ENCODE measurements around the gene SLC1A6. TPM values are rescaled to one million over a fixed set of nuclear protein-coding genes. Genes with fewer than 3 reads are reported as not detected.

Gene SLC1A6
- total and polyA plus RNA-seq, 4 donors, result not detected

- Histone ChIP-seq H3K36me3 (ENCODE audit: control insufficient read depth in 4 of 4, insufficient read depth in 3 of 4, low read depth in 1 of 4, low read length in 3 of 4) (no peaks in the 10 kb centered on the region), H3K4me1 (ENCODE audit: control insufficient read depth in 4 of 4, insufficient read depth in 4 of 4, low read length in 3 of 4) (no peaks in the 10 kb centered on the region), H3K27ac (ENCODE audit: low read depth in 1 of 2, low read length in 2 of 2) (no peak overlapping the region), H3K9ac (ENCODE audit: low read depth in 1 of 2, low read length in 2 of 2) (no peak overlapping the region), H3K4me3 (ENCODE audit: low read depth in 1 of 3, low read length in 3 of 3) (no peak overlapping the region), H3K9me3 (ENCODE audit: control insufficient read depth in 4 of 4, low read length in 3 of 4) (no peaks in the 10 kb centered on the region), H3K27me3 (ENCODE audit: control insufficient read depth in 4 of 4, insufficient read depth in 4 of 4, low read length in 3 of 4) (no peaks in the 10 kb centered on the region)
- no peak for DNase-seq (ENCODE audit: low spot score)
- TF ChIP-seq EGR1 (IDR thresholded peaks at IDR 0.05; ENCODE audit: low read depth in 2 of 2) (no peak), FOXA2 (IDR thresholded peaks at IDR 0.05) (no peak), JUND (IDR thresholded peaks at IDR 0.05) (no peak), NR2F2 (IDR thresholded peaks at IDR 0.05) (no peak), ATF3 (IDR thresholded peaks at IDR 0.05) (no peak), REST (IDR thresholded peaks at IDR 0.05) (no peak), YY1 (IDR thresholded peaks at IDR 0.05) (no peak), RAD21 (IDR thresholded peaks at IDR 0.05) (no peak), CTCF (IDR thresholded peaks at IDR 0.05; ENCODE audit: low read depth, low read length, missing input control) (no peak), SP1 (IDR thresholded peaks at IDR 0.05) (no peak), ZBTB33 (IDR thresholded peaks at IDR 0.05) (no peak), RXRA (IDR thresholded peaks at IDR 0.05) (no peak), HNF4A (conservative IDR thresholded peaks at IDR 0.05) (no peak), HNF4G (IDR thresholded peaks at IDR 0.05) (no peak), MAX (IDR thresholded peaks at IDR 0.05) (no peak), TAF1 (conservative IDR thresholded peaks at IDR 0.05) (no peak), GABPA (IDR thresholded peaks at IDR 0.05 in 1 of 2, conservative IDR thresholded peaks at IDR 0.05 in 1 of 2) (no peak)
- whole genome bisulfite sequencing, result 44% methylated on average over 1 of the region's 1 CpG
Measured at GRCh38 chr19:14933506-14933905, 46.2 kb downstream of the SLC1A6 start.

- WGBS, result 79% methylated on average over 5 of the region's 5 CpGs
- H3K9ac ChIP-seq (ENCODE audit: low read depth in 1 of 2, low read length in 2 of 2), result no peak overlapping the region
- no peak for DNase-seq (ENCODE audit: low spot score)
- H3K36me3 ChIP-seq (ENCODE audit: control insufficient read depth in 4 of 4, insufficient read depth in 3 of 4, low read depth in 1 of 4, low read length in 3 of 4), result no peaks in the 10 kb centered on the region
- no peak overlapping the region for H3K4me3 ChIP-seq (ENCODE audit: low read depth in 1 of 3, low read length in 3 of 3)
- peaks cover 3 to 10% (median 5%) of the 10 kb centered on the region in 4 donors for H3K9me3 ChIP-seq (ENCODE audit: control insufficient read depth in 4 of 4, low read length in 3 of 4)
- H3K27ac ChIP-seq (ENCODE audit: low read depth in 1 of 2, low read length in 2 of 2), result no peak overlapping the region
- peaks cover 0 to 7% (median 0%) of the 10 kb centered on the region in 4 donors for H3K27me3 ChIP-seq (ENCODE audit: control insufficient read depth in 4 of 4, insufficient read depth in 4 of 4, low read length in 3 of 4)
- H3K4me1 ChIP-seq (ENCODE audit: control insufficient read depth in 4 of 4, insufficient read depth in 4 of 4, low read length in 3 of 4), result no peaks in the 10 kb centered on the region
- TF ChIP-seq JUND (IDR thresholded peaks at IDR 0.05) (no peak), HNF4A (conservative IDR thresholded peaks at IDR 0.05) (no peak), RXRA (IDR thresholded peaks at IDR 0.05) (no peak), MAX (IDR thresholded peaks at IDR 0.05) (no peak), REST (IDR thresholded peaks at IDR 0.05) (no peak), FOXA1 (IDR thresholded peaks at IDR 0.05) (no peak), TAF1 (conservative IDR thresholded peaks at IDR 0.05) (no peak), HNF4G (IDR thresholded peaks at IDR 0.05) (no peak), GABPA (IDR thresholded peaks at IDR 0.05 in 1 of 2, conservative IDR thresholded peaks at IDR 0.05 in 1 of 2) (no peak), NR2F2 (IDR thresholded peaks at IDR 0.05) (no peak), RAD21 (IDR thresholded peaks at IDR 0.05) (no peak), YY1 (IDR thresholded peaks at IDR 0.05) (no peak), SP1 (IDR thresholded peaks at IDR 0.05) (no peak)
Measured at GRCh38 chr19:14916848-14917247, 62.8 kb downstream of the SLC1A6 start.
